Measurements from ENCODE around the gene IMPG1. TPM values are rescaled to one million over a fixed set of nuclear protein-coding genes. Genes with fewer than 3 reads are reported as not detected.

IMPG1 gene
- polyA plus RNA-seq, 1 experiment, result not detected

- H3K27me3 ChIP-seq (ENCODE audit: control insufficient read depth, insufficient read depth, low read length), result peaks cover 3% of the 10 kb centered on the region
- H3K4me3 ChIP-seq (ENCODE audit: low read depth, low read length), result no peak overlapping the region
- ChIA-PET CTCF (interaction anchor here (1.0 to 2.9 kb wide), 10 partner anchors 12 to 1535 kb away, joined by 3 to 36 read pairs (median 4); no protein-coding TSS in a partner anchor), POLR2A (no interaction called here)
- no peak overlapping the region for H3K27ac ChIP-seq (ENCODE audit: low read depth, low read length)
- DNase-seq (ENCODE audit: low read depth, low spot score), result no peak
- no peaks in the 10 kb centered on the region; the same call in 1 of the 2 replicates for H3K9me3 ChIP-seq (ENCODE audit: control insufficient read depth, insufficient read depth, low read length)
- no peak for TF ChIP-seq CTCF (IDR thresholded peaks at IDR 0.05; ENCODE audit: low read depth, low read length)
Observed at GRCh38 chr6:75931011-75931680, 141.3 kb downstream of the IMPG1 start.

- ChIA-PET POLR2A (no interaction called here), CTCF (interaction anchor here (0.9 to 1.0 kb wide), 2 partner anchors 33 to 543 kb away, joined by 3 to 7 read pairs; no protein-coding TSS in a partner anchor)
- Histone ChIP-seq H3K27ac (ENCODE audit: low read depth, low read length) (no peak overlapping the region), H3K9me3 (ENCODE audit: control insufficient read depth, insufficient read depth, low read length) (no peaks in the 10 kb centered on the region), H3K27me3 (ENCODE audit: control insufficient read depth, insufficient read depth, low read length) (no peaks in the 10 kb centered on the region), H3K4me3 (ENCODE audit: low read depth, low read length) (no peak overlapping the region)
- no peak for TF ChIP-seq CTCF (IDR thresholded peaks at IDR 0.05; ENCODE audit: low read depth, low read length)
- no peak for DNase-seq (ENCODE audit: low read depth, low spot score)
Observed at GRCh38 chr6:75926293-75927168, 145.9 kb downstream of the IMPG1 start.

DNA sequence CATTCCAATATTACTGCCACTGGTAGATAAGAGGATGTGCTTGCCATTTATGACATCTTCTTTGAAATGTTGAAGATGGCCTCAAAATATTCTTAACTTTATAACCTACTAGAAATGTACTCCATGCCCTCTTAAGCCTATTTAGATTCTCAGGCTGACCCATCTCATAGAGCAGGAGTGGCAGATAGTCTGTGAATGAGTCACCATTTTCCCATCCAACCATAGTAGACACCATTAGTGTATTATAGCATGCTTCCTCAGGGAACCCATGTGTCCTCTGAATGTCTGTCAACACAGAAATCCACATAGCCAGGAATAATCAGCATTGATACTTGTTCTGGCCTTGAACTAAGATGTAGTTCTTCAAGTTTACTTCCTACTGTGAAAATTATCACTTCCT, 150.2 kb downstream of the IMPG1 start:
- no peak for TF ChIP-seq CTCF (IDR thresholded peaks at IDR 0.05; ENCODE audit: low read depth, low read length)
- Histone ChIP-seq H3K27ac (ENCODE audit: low read depth, low read length) (no peak overlapping the region), H3K9me3 (ENCODE audit: control insufficient read depth, insufficient read depth, low read length) (no peaks in the 10 kb centered on the region), H3K27me3 (ENCODE audit: control insufficient read depth, insufficient read depth, low read length) (no peaks in the 10 kb centered on the region), H3K4me3 (ENCODE audit: low read depth, low read length) (no peak overlapping the region)
- DNase-seq (ENCODE audit: low read depth, low spot score), result no peak
- POLR2A ChIA-PET, result no interaction called here
- CTCF ChIA-PET, result no interaction called here

- Histone ChIP-seq H3K4me3 (ENCODE audit: low read depth, low read length) (no peak overlapping the region), H3K27me3 (ENCODE audit: control insufficient read depth, insufficient read depth, low read length) (no peaks in the 10 kb centered on the region), H3K9me3 (ENCODE audit: control insufficient read depth, insufficient read depth, low read length) (no peaks in the 10 kb centered on the region), H3K27ac (ENCODE audit: low read depth, low read length) (no peak overlapping the region)
- DNase-seq (ENCODE audit: low read depth, low spot score), result no peak
- ChIA-PET CTCF (interaction anchor here (0.6 to 5.9 kb wide), 4 partner anchors 19 to 58 kb away, joined by 3 to 57 read pairs (median 6); no protein-coding TSS in a partner anchor), POLR2A (no interaction called here)
- TF ChIP-seq CTCF (IDR thresholded peaks at IDR 0.05; ENCODE audit: low read depth, low read length), result no peak
Observed at GRCh38 chr6:75913040-75913439, 159.4 kb downstream of the IMPG1 start.

DNA sequence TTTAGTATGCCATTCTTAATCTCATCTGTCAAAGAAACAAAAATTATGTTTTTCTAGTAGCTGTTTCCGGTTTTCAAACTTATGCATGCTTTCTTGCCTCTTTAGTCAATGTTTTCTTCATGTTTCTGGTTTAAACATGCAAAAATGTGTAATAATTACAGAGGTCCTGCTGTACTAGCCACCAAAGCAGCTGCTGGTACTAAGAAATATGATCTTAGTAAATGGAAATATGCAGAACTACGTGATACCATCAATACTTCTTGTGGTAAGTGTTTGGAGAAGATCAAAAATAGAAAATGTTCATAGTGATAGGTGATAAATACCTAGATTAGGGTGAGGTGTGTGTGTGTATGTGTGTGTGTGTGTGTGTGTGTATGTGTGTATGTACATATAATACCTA, 165.0 kb downstream of the IMPG1 start:
- POLR2A ChIA-PET, result no interaction called here
- no peak for TF ChIP-seq CTCF (IDR thresholded peaks at IDR 0.05; ENCODE audit: low read depth, low read length)
- DNase-seq (ENCODE audit: low read depth, low spot score), result no peak
- no peak overlapping the region for H3K4me3 ChIP-seq (ENCODE audit: low read depth, low read length)
- CTCF ChIA-PET, result no interaction called here
- H3K9me3 ChIP-seq (ENCODE audit: control insufficient read depth, insufficient read depth, low read length), result no peaks in the 10 kb centered on the region
- H3K27ac ChIP-seq (ENCODE audit: low read depth, low read length), result no peak overlapping the region
- no peaks in the 10 kb centered on the region for H3K27me3 ChIP-seq (ENCODE audit: control insufficient read depth, insufficient read depth, low read length)
